GM21825 (cell line): Measurements from ENCODE around the gene ZNF319.
A peak's percentile ranks its signal among the peaks of the same experiment; 100 is the strongest.
"Not testable (repeated sequence)": the region's sequence is repeated elsewhere in the genome, so short reads cannot be mapped to it uniquely, and the experiment has no call there.

ENCODE experiments used
- ATAC-seq: cut with Tn5 transposase; IDR thresholded peaks from one replicate; pipeline ENCODE4 v1.9.1; 2021; ENCODE audit warnings: mild to moderate bottlenecking, moderate library complexity; ENCODE audit not compliant: unreplicated experiment

Gene ZNF319

DNA sequence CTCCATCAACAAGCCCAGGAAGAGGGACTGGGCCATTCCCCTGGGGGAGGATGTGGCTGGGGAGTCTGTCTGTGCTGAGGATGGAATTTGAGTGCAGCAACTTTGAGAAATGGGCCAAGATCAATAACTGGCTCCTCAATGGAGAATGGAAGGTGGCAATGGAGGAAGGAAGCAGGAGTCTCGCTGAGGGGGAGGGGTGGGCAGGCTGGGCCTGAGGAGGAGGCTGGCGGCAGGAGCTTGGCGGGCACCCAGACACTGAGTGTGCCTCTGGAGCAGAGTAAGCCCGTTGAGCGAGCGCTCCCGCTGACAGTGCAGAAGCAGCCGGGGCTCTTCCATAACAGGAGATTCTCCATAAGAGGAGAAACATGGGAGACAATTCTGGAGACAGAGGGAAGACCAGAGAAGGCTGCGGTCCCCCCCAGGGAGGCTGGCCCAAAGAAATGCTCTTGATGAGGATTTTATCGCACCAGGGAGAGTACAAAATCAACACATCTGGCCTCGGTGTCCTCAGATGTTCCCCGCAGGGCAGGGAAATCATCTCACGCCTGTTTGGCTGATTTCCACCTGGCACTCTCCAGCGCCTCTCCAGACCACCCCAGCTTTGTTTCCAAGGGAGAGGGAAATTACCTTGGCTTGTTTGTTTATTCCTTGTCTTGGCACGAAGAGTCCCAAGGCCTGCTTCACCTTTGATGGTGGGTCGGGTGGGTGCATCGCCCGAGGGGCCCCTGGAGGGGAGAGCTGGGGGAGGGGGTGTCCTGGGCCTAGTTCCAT lies 22.3 kb upstream of the ZNF319 start:
- ATAC-seq, result no peak

DNA sequence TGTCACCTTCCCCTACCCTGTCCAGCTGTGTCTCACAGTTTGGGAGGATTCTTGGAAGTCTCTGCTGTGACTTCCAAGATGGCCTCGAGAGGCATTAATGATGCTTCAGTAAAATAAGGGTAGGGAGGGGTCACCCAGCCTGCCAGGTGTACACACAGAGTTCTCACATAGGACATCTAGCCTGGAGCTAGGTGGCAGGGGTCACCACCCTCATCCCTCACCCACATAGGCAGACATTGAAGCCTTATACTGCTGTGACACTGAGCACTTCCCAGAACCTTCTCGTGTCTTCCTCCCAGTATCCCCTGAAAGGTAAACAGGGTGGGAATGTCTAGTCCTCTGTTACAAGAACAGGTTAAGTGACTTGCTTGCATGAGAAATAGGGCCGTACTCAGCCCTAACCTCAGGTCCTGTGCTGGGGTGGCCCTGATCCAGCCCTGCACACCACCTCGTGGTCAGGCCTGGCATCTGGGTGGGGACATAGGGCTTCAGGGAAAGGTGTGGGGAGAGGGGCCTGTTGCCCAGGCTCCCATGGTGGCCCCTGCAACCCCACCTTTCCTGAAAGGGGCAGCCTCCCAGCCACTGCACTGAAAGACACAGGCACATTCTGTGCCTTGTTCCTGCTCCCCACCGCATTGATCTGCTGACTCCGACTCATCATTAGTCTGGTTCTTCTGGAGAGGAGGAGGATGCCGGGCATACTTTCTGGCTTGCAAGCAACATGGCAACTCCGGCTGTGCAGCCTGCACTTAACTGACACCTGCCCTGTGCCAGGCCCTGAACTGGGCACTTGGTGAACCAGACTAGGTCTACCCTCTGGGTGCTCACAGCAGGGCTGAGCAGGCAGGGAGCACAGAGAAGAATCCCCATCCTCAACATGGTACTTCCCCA lies 21.4 kb upstream of the ZNF319 start:
- ATAC-seq, result no peak

DNA sequence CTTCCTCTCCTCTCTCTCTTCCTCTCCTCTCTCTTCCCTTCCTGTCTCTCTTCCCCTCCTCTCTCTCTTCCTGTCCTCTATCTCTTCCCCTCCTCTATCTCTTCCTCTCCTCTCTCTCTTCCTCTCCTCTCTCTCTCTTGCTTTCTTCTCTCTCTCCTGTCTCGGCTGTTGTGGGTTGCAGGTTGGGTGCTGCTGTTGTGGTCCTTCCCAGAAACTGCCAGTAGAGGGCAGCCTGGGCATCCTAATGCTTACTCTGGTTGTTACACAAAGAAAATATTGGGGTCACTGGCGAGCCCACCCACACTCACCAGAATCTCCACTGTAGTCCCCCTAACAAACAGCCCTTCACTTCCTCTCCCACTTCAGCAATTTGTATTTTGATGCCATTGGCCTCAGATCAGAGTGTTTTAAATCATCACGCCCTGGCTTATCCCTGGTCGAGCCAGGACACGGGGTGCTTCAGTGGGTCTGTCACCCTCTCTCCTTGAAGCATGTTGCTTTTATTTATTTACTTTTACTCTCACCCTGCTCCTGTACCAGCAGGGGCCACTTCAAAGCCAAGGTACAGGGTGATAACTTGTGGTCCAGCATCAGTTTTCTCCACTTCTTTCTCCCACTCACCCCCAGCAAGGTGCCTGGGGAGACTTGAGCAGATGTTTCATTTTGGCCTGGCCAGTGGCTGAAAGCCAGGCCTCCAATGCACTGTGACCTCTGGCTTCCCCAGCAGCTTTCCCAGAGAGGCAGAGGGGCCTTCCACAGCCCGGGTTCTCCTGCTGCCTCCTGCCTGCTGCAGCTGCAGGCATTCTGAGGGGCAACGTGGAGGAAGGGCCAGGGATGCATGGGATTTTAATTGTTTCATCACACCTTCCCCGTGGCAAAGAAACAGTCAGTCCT lies 20.4 kb upstream of the ZNF319 start:
- ATAC-seq, result no peak

- ATAC-seq, result no peak
Measured at GRCh38 chr16:58019866-58020538, 19.5 kb upstream of the ZNF319 start.

- no peak for ATAC-seq
Measured at GRCh38 chr16:58018803-58019202, 18.3 kb upstream of the ZNF319 start.

- no peak for ATAC-seq
Measured at GRCh38 chr16:58016840-58017446, 16.5 kb upstream of the ZNF319 start.

GRCh38 chr16:58013201-58013956 lies 12.9 kb upstream of the ZNF319 start:
- ATAC-seq, result no peak

- ATAC-seq, result no peak
Measured at GRCh38 chr16:58012481-58012880, 12.0 kb upstream of the ZNF319 start.

DNA sequence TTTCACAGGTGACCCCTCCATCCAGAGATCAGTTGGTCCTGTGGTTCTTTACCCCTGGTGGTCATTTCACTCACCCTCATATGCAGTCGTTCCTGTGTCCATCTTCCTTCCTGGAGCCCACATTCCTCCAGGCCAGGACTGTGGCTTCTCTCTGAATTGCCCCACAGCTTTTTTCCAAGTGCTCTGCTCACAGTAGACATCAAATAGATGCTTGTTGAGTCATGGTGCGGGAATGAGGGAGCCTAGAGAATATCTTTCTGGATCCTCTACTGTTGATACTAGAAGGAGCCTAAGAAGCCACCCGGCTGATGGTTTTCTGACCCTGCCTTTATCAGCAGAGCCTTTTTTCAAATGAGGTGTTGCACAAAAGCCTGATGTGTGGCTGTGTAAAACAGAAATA lies 11.2 kb upstream of the ZNF319 start:
- no peak for ATAC-seq

DNA sequence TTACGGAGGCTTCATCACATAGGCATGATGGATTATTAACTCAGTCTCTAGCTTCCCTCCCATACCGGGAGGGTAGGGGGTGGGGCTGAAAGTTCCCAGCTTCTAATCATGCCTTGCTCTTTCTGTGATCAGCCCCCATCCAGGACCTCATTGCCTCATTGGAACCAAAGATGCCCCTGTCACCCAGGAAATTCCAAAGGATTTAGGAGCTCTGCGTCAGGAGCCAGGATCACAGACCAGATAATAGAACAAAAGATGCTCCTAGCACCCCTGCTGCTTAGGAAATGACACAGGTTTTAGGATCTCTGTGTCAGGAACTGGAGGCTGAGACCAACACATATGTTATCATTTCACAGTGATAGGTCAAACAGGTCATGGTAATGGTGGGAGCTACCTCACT lies 10.4 kb upstream of the ZNF319 start:
- no peak for ATAC-seq

GRCh38 chr16:58009856-58010416 lies 9.5 kb upstream of the ZNF319 start:
- ATAC-seq, result no peak

DNA sequence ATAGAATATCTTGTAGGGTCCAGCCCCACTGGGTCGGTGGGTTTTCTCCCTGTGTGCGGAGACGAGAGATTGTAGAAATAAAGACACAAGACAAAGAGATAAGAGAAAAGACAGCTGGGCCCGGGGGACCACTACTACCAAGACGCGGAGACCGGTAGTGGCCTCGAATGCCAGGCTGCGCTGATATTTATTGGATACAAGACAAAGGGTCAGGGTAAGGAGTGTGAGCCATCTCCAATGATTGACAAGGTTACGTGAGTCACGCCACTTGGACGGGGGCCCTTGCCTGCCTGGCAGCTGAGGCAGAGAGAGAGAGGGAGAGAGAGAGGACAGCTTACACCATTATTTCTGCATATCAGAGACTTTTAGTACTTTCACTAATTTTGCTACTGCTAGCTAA lies 4.3 kb upstream of the ZNF319 start:
- not testable (repeated sequence) for ATAC-seq

- ATAC-seq, result no peak
Measured at GRCh38 chr16:58002936-58003335, 2.5 kb upstream of the ZNF319 start.

GRCh38 chr16:58002416-58002800 lies 1.9 kb upstream of the ZNF319 start:
- ATAC-seq, result no peak

GRCh38 chr16:58001781-58002415 lies 1.4 kb upstream of the ZNF319 start:
- ATAC-seq, result no peak

- peak; percentile 75 for ATAC-seq
Measured at GRCh38 chr16:58000706-58001676, 519 bp upstream of the ZNF319 start, which contains the start of gene USB1. TSS of gene USB1 (plus strand) at chr16:58001407. CDS start at chr16:58001484, 77 bp downstream.

DNA sequence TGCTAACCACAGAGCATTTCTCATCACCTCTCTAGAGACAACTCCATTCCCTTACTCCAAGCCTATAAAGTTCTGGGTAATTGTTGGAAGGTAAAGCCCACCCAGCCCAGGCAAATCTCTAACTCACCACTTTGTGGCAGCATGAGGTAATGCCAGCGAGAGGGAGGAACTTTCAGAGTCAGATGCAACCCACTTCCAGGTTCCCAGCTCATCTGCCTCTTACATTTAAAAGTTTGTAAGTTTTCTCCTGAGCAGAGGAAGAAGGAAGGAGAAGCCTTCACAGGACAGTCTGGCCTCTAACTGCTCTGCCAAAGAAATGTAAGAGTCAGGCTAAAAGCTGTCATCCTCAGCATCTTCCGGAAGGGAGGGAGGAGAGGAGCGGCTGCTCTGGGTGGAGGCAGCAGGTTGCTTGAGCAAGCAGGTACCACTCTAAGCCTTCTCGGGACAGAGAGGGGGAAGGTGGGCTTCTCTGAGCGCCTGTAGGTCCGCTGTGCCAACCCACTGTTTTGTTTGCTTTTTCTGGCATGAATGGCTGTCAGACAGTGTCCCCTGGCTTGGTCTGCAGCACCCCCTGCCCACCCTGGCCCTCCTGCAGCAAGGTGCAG lies 1.0 kb downstream of the ZNF319 start:
- ATAC-seq, result no peak
